HCEC 1CT (cell line): Measurements from ENCODE around the gene LPCAT1.
"Not testable (repeated sequence)": the region's sequence is repeated elsewhere in the genome, so short reads cannot be mapped to it uniquely, and the experiment has no call there.

Experiments
- DNase-seq: peaks from one replicate; pipeline ENCODE4 v3.0.0-alpha.2; 2017

The LPCAT1 gene

DNA sequence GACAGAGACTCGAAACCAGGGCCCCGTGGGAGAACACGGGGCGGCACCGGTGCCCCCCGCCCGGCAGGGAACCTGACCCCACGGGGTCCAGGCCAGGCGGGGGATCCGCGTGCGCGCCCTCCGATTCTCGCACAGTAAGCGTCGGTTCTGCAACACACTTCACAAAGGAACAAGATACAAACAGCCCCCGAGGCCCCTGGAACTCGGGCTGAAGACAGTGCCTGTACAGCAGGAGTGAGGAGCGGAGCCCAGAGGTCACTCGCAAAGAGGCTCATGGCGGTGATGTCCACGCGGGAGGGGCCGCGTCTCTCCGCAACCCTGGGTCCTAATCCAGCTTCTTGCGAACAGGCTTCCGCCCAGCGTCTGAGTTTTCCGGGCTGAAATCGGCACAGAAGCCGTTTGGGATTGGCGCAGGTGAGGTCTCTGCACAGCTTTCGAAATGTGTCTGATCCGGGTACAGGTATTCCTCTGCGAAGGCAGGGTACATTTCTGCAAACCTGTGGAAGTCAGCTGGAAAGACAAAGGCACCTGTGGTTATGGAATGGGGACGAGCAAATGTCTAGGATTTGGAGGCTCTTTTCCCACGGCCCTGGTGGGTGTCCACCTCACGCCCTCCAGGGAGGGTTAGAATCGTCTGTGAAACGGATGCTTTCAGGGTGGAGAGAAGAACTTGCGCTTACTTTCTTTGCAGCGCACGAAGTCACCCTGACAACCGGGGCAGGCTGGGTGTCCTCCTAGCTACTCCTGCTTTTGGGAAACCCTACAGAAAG, 60.2 kb downstream of the LPCAT1 start:
- DNase-seq, result no peak

DNA sequence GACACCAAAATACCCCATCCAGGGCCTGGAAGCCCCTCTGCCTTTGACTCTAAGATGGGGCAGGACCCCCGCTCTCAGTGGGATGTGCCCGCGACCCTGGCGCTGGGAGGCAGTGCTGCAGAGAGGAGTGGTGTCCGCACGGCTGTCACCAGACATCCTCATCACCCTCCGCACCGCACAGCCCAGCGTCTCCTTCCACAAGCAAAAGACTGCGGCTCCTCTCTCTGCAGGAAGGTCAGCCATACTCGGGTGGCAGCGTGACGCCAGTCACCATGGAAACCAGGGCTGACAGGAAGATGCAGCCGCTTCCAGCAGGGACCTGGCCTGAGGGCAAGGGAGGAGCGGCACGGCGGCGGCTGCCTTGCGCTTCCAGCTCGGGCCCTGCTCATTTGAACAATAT, 61.4 kb downstream of the LPCAT1 start:
- DNase-seq, result no peak

DNA sequence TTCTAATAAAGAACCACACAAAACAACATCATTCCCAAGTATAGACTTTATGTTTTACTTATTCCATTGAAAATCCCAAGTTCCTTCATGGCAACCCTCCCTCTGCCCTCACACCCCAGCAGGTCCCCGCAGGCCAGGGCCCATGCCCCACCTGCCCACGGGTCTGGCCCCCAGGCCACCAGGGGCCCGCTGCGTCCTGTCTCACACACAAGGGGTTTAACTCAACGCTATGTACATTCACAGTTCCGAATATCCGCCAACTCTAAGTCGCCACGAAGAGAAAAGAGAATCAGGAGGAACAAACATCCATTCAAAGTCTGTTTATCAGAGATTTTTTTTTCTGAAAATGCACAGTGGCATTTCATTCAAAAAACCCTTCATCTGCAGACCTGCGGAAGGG, 62.4 kb downstream of the LPCAT1 start:
- DNase-seq, result no peak

DNA sequence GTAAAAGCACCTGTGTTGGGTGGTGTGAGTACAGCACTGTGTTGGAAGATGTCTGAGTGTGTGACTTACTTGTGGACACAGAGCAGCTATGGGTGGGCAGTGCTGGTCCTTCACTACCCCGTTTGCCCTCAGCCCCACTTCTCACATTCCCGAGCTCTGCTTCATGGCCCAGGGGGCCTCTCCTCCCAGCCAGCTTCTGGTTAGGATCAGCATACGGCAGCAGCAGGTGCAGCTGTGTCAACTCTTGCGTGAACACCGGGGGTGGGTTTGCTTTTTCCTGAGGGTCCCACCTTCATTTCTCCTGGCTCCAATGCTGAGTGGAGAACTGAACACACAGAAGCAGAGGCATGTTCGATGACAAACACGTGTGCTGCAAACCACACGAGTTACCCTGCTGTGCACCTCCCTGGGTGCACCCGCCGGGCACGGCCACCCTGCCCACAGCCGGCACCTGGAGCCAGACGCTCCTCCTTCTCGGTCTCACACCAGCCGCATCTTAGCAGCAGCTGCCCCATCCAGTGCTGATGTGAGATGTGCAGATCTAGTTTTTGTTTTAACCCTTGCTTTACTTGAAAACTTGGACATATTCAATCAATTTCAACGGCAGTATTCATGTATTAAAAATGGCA, 63.6 kb downstream of the LPCAT1 start:
- no peak for DNase-seq

DNA sequence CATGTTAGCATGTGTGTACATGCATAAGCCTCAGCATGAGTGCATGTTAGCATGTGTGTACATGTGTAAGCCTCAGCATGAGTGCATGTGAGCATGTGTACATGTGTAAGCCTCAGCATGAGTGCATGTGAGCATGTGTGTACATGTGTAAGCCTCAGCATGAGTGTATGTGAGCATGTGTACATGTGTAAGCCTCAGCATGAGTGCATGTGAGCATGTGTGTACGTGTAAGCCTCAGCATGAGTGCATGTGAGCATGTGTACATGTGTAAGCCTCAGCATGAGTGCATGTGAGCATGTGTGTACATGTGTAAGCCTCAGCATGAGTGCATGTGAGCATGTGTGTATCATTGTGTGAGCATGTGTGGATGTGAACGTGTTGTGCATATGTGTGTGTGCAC, 64.3 kb downstream of the LPCAT1 start:
- not testable (repeated sequence) for DNase-seq

DNA sequence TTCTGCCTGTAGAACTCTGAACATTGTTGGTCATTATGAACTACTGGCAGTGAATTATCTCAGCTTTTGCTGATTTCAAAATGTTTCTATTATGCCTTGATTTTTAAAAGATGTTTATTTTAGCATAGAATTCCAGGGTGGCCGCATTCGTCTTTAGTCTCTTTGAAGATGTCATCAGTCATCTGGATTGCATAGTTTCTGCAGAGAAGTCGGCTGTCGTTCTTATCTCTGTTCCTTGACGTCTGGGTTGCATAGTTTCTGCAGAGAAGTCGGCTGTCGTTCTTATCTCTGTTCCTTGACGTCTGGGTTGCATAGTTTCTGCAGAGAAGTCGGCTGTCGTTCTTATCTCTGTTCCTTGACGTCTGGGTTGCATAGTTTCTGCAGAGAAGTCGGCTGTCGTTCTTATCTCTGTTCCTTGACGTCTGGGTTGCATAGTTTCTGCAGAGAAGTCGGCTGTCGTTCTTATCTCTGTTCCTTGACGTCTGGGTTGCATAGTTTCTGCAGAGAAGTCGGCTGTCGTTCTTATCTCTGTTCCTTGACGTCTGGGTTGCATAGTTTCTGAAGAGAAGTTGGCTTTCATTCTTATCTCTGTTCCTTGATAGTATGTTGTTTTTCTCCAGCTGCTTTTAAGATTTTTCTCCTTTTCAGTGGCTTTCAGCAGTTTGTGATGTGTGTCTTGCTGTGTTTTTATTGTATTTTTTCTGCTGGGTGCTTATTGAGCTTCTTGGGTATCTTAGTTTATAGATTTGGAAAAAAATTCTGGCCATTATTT, 67.5 kb downstream of the LPCAT1 start:
- DNase-seq, result not testable (repeated sequence)

DNA sequence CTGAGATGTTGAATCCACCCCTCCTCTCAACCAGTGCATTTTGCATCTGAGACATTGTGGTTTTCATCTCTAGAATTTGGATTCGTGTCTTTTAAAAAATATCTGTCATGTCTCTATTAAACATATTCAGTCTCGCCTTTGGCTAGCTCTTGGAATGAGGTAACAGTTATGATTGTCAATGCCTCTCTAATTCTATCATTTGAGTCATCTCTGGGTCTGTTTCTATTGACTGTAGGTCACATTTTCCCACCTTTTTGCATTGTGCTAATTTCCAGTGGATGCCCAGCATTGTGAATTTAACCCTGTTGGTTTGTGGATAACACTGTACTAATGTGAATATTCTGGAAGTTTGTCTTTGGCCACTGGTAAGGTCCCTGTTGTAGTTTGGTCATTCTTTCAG, 70.1 kb downstream of the LPCAT1 start:
- DNase-seq, result no peak

DNA sequence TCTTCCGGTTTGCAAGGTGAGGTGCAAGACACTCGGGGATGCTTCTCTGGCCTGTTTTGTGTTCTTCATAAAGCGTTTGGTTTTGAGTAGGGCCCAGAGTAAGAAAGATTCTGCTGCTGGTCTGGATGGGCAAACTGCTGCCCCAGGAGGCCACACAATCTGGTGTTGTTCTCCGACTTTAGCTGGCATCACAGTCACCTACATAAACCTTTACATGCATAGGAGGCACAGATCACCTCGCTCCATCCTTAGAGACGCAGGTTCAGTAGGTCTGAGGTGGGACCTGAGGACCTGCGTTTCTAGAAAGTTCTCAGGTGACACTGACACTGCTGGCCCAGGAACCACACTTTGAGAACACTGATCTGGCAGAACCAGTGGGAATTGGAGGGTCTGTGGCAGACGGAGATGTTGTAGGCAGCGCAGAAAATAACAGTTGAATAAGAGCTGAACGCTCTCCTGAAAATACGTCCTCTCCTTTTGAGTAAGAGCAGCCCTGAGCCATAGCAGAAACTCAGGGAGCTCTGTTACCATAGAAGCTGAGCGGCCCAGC, 74.6 kb downstream of the LPCAT1 start:
- DNase-seq, result no peak

DNA sequence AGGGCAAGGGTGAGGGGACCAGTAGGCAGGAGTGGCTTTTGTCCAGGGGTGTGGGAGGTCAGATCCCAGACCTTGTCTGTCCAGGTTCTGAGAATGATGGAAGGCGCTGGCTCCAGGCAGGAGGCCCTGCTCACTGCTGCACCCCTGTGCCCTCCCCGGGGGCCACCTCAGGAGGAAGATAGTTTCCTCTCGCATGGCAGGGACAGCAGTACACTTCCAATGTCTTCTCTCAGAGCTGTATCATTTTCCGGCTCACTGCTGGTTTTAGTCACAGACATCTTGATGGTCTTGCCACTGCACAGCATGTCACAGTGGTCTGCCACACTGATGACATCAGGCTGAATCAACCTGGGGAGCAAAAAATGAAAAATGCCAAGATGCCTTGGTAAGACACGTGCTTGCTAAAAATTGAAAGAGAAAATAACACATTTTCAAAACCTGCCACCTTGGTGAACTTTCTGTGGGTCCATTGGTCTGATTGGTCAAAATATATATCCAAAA, 75.2 kb downstream of the LPCAT1 start:
- DNase-seq, result no peak

DNA sequence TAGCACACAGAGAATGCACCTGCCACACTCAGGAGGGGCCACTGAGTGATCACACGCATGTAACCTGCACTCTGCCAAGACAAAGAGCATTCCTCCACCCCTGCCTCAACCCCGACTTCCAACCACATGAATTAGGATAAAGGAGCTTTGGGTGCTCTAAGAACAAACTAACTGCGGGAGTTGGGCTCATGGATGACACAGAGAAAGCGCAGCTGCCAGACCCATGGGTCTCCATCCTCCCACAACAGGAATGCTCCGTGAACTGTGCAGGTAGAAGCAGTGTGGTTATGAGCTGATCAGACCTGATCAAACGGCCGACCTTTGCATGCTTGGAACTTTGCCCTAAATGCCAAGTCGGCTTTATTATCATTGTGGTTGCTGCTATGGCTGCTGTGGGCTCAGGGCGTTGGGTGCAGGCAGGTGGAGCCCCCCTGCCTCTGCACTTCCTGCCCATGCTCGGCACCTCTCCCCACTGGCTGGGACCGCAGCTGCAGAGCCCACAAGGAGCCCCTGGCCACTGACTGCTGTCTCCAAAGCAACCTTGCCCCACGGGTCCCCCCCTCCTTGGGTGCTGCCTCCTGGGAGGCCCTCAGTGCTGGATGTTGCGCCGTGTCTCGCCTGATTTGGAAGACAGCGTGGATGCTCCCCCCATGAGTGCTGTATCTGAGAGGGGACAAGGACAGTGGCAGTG, 75.9 kb downstream of the LPCAT1 start:
- no peak for DNase-seq

DNA sequence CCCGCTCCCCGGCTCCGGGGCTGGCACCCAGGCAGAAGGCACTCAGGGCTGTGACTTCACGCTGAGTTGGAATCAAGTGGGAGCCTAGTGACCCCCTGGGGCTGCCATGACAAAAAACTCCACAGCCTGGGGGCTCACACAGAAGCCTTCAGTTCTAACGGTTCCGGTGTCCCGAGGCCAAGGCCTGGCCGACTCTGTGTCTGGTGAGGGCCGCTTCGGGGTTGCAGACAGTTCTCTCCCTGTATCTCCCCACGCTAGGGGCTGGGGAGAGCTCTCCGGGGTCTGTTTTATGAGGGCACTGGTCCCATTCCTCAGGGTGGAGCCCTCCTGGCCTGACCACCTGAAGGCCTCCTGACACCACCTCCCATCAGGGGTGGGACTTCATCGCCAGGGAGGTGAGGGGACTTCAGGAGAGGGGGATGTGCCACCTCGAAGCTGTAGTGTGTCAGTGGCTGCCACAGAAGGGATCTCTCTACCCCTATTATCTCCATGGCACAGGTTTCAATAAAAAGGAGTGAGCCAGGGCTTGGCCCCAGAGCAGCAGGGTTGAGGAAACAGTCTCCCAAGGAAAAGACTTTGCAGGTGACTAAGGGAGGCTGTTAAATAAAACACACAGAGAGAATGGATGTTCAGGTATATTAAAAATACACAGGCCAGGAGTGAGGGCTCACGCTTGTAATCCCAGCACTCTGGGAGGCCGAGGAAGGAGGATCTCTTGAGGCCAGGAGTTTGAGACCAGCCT, 77.0 kb downstream of the LPCAT1 start:
- DNase-seq, result no peak

DNA sequence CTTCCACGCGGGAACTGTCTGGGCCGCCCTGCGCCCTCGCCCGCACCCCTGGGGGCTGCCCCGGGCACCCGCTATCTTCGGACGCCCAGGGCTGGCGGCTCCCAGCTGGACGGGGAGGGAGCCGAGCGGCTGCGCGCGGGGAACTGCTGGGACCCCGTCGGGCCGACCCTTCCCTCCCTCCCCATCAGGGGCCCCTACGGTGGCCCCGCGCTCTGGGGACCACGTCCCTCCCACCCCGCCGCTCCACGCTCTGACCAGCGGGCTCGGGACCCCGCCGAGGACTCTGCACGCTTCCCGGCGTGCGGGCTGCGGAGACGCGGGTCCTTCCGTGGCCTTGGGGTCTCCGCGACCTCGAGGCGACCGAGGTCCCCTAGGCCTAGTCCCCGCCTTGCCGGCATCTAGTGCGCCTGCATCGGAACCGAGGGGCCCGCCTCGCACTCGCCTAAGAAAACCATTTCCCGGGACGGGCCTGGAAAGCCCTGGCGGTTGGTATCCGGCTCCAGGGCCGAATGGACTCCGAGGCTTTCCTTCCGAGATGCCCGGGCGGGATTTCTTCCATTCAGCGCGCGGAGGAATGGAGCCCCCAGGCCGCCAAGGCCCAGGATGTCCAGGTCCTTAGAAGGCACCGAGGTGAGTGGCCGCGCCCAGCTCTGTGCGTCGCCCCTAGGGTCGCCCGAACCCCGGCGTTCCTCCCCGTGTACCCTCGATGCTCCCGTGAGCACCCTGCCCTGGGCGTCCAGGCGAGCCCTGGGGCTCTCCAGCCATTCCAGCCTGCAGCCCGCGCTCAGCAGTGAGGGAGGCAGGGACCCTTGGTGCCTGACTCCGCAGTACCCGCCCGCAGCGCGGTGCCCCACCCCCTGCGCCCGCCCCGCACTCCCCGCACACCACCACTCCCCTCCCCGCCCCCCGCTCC, 77.8 kb downstream of the LPCAT1 start:
- DNase-seq, result no peak

DNA sequence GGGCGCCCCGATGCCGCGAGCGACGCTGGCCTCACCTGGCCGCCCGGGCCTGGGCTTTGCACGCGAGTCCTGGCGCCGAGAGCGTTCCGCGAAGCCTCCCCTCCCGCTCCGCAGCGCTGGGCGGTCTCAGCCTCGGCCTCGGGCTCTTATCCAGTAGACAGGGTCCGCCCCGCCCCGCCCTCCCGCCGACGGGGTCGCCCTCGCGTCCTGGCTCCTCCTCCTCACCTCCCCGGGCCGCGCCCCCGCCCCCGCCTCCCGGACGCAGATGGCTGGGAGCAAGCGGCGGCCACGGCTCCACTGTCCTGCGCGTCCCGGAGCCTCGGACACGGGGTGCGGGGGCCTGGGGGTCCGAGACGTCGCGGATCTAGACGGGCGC, 78.5 kb downstream of the LPCAT1 start, which contains the start of gene SLC6A3:
TSS of gene SLC6A3 (minus strand) at position 128 of the 376 bp plus-strand sequence. CDS start 2,243 bp downstream, outside the sequence.
- no peak for DNase-seq

DNA sequence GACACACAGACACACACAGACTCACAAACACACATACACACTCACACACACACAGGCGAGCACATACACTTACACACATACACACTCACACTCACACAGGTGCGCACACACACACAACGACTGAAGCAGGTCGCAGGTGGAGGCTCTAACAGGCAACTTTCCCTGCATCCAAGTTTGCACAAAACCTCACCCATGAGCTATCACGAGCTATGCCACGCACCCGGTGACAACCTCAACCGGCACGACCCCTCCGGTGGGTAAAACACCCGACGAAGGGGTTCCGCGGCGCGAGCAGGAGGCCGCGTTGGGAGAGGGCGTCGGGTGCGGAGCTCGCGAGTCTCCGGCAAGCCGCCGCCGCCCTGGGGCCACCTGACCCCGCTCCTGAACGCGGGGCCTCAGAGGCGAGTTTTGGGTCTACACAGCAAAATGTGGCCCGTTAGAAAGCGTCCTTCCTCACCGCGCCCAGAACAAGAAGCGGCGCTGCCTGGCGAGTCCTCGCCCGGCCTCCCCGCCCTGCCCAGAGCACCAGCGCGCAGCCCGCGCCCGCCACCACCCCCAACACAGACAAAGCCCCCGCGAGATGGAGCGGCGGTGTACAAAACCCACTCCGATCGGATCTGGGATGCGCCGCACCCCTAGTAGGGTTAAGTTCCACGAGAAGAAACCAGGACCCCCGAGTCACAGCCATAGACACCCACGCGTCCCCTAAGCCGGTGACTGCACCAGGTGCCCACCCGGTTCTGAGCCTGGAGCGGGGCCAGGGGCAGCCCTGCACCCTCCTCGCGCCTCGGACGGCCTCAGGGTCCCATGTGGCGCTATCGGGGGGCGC, 79.2 kb downstream of the LPCAT1 start:
- no peak for DNase-seq

DNA sequence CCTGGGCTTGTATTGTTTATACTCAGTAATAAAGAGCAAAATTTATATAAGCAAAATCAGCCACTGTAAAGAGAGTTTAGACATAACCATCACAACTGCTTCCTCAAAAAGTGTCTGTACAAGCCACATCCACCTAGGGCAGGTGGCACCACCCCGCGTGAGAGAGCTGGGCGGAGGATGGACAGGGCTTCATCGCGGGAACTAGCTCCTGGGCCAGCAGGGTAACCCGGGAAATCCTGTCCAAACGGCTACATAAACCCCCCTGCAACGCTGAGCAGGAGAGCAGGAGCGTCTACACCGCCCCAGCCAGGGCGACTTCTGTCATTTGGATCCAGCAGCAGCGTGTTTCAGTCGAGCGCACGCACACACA, 79.8 kb downstream of the LPCAT1 start:
- DNase-seq, result no peak

DNA sequence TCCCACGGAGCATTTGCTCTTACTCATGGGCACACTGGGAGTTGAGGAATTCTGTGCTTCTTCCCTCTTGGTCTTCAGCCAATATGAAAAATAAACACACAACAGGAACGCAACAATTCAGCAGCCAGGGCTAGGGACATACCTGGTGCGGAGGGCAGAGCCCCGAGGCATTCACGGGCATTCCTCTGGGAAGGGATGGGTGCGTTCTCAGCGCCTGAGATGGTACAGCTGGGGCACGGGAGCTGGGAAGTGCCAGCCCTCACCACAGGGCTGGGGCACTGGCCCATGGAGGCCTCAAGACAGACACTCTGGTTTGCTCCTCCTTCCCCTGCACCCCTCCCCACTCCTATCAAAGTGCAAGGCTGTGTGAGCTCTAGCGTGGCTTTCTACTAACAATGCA, 80.6 kb downstream of the LPCAT1 start:
- DNase-seq, result no peak

DNA sequence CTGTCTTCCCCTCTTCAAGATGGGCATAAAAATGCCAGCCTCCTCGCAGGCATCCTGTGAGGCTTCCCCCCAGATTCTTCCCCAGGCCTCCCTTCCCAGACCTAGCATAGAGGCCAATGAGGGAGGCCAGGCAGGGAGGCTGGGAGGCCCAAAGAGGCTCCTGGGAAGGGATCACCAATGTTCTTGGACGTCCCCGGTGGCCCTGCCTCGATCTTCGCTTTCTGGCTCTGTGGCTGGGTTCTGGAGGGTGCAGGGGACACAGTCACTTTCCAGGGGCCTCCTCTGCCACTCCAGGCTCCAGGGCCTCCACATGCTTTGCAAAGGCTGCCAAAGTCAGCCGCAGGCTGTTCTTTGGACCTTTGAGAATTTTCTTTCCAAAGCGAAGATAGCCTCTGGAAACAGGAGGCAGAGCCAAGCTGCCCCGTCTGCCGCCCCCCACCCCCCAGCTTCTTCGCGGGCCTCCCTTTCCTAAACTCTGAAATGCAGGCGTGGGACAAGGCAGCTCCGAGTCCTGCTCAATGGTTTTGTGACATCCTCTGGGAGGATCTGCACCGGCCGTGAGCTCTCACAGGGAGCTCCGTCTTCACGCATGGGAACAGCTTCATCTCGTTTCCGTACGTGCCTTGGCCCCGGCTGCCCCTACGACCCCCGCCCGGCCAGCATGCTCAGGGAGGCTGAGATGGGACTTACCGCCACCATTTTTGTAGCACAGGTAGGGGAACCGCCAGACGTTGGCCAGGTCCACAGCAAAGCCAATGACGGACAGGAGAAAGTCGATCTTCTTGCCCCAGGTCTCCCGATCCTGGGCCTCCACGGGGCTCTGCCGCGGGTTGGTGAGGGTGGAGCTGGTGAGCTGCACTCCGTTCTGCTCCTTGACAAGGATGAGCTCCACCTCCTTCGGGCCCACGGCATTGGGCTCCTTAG, 81.3 kb downstream of the LPCAT1 start:
- no peak for DNase-seq

DNA sequence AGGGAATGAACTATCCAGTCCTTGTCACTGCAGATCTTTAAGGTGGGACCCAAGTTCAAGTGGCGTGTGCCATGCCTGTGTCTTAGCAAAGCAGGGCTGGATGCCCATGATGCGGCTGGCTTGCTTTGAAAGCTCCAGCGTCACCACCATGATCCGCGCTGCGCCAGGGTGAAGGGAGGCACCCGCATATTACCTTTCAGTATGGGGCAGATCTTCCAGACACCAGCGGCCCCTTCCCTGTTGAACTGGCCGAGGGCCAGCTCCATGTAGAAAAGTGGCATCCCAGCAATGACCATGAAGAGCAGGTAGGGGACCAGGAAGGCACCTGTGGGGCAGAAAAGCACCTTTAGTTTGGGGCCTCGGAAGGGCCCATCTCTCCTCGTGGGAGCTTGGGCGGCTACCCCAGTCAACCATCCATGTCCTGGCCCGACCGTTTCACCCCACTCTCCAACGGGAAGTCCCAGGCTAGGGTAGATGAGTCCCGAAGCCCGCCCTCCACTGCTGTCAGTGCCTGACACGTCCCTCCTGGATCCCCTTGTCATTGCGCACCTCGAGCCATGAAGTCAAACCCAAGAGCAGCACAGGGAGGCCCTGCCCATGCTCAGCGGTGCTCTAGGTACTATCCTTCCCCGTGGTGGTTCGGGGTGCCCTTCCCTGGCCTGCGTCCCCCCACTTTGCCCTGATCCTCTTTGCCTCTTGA, 82.4 kb downstream of the LPCAT1 start:
- no peak for DNase-seq
